Mononuclear cell (primary cell): ENCODE results near the gene DIAPH3. TPM values are rescaled to one million over a fixed set of nuclear protein-coding genes. Genes with fewer than 3 reads are reported as not detected.

Experiments used
- H3K27me3 ChIP-seq: 2 replicates; pipeline ENCODE4 v1.6.0; 2011; ENCODE audit warnings: low read length, control low read depth; ENCODE audit not compliant: insufficient read depth
- H3K4me1 ChIP-seq: 2 replicates; pipeline ENCODE4 v1.5.1; 2011; ENCODE audit warnings: mild to moderate bottlenecking, low read length, control low read depth; ENCODE audit not compliant: insufficient read depth
- H3K4me3 ChIP-seq: 2 replicates; pipeline ENCODE4 v1.5.1; 2011; ENCODE audit warnings: mild to moderate bottlenecking, low read length, moderate library complexity
- H3K9me3 ChIP-seq: 2 replicates; pipeline ENCODE4 v1.5.1; 2011; ENCODE audit warnings: low read depth, mild to moderate bottlenecking, control low read depth, low read length
- total RNA-seq: library from RNA; depleted of rRNA; stranded (reverse); fragments of >200 nt; gene quantifications from one replicate; pipeline ENCODE4 v1.2.3, GENCODE V29; 2012

Gene DIAPH3
- total RNA-seq, 1 donor: 0.21 TPM

DNA sequence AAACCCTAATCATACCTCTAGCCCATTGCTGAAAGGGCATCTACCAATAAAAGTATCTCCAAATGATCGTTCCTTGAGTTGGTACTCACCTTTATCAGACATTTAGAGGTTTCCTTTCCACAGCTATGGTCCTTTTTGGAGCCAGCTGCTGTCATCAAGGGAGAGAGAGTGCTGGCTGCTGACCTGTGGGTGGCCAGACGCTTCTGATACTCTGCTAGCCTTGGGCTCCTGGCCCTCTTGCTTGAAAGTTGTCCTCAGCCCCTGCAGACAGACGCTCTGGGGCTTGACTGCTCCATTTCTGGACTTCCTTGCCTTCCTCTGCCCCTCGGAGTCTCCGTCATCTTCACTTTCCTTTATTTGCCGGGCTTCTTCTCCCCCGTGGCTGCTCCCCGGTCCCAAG is 499.1 kb downstream of the DIAPH3 start:
- no peak overlapping the region for H3K4me3 ChIP-seq
- no peaks in the 10 kb centered on the region for H3K4me1 ChIP-seq
- no peaks in the 10 kb centered on the region for H3K27me3 ChIP-seq
- no peaks in the 10 kb centered on the region for H3K9me3 ChIP-seq

DNA sequence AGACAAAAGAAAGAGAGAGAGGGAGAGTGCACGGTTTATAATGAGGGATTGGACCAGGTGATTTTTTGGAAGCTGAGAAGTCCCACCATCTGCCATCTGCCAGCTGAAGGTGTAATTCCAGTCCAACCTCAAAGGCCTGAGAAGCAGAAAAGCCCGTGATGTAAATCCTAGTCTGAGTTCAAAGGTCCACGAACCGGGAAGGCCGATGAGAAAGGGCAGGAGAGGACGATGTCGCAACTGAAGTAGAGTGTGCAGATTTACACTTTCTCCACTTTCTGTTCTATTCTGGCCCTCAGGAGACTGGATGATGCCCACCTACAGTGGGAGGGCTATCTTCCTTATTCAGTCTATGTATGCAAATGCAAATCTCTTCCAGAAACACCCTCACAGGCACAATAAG is 500.0 kb downstream of the DIAPH3 start:
- Histone ChIP-seq H3K4me3 (no peak overlapping the region), H3K27me3 (no peaks in the 10 kb centered on the region), H3K9me3 (no peaks in the 10 kb centered on the region), H3K4me1 (no peaks in the 10 kb centered on the region)

- Histone ChIP-seq H3K4me1 (no peaks in the 10 kb centered on the region), H3K9me3 (no peaks in the 10 kb centered on the region), H3K4me3 (no peak overlapping the region), H3K27me3 (no peaks in the 10 kb centered on the region)
Measured at GRCh38 chr13:59660582-59660981, 503.1 kb downstream of the DIAPH3 start.

DNA sequence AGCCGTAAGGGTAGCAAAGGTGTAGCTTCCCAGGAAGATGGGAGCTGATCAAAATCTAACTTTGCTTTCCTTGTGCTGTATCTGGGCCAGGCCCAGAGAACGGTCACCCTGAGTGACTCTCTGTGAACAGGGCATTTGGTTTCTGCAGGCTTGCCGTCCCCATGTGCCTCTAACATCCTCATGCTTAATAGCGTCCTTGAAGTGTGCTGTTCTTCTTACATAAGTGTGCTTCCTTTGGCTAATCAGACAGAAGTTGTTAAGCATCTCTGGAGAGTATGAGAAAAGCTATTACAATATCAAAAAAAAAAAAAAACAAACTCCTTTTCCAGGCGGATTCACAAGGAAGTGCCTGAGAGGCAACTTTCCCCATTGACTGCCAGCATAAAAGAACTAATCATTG is 503.7 kb downstream of the DIAPH3 start:
- Histone ChIP-seq H3K27me3 (no peaks in the 10 kb centered on the region), H3K4me1 (no peaks in the 10 kb centered on the region), H3K4me3 (no peak overlapping the region), H3K9me3 (no peaks in the 10 kb centered on the region)

GRCh38 chr13:59658738-59659330 is 504.9 kb downstream of the DIAPH3 start:
- Histone ChIP-seq H3K27me3 (no peaks in the 10 kb centered on the region), H3K4me3 (no peak overlapping the region), H3K9me3 (no peaks in the 10 kb centered on the region), H3K4me1 (no peaks in the 10 kb centered on the region)

DNA sequence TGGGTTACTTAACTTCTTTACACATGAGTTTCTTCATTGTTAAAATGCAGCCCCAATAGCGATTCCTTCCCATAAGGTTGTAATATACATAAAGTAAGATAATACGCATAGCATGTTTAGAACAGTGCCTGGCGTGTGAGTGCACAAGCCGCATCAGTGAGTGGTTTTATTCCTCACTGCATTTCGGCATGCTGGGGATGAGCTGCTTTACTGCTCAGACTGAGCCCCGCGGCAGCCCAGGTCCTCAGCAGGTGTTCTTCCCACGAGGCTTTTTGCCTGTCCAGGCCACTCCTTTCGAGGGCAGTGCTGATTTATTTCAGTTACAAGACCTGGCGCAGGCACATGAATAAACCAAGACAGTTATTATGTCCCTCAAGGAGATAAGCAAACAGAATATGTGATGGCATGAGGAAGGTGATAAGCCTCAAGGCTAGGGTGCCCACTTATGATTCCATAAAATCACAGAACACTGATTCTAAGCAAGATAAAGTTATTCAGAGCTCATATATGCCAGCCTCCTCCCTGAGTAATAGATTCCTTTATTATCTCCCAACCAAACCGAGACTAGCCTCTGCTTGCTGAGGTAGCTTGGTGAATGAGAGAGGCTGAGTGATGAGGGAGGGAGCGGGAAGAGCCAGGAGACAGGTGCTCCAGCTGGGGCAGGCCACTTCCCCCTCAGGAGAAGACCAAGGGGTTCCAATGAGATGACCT is 505.5 kb downstream of the DIAPH3 start:
- no peaks in the 10 kb centered on the region for H3K27me3 ChIP-seq
- no peak overlapping the region for H3K4me3 ChIP-seq
- H3K4me1 ChIP-seq: no peaks in the 10 kb centered on the region
- H3K9me3 ChIP-seq: no peaks in the 10 kb centered on the region

DNA sequence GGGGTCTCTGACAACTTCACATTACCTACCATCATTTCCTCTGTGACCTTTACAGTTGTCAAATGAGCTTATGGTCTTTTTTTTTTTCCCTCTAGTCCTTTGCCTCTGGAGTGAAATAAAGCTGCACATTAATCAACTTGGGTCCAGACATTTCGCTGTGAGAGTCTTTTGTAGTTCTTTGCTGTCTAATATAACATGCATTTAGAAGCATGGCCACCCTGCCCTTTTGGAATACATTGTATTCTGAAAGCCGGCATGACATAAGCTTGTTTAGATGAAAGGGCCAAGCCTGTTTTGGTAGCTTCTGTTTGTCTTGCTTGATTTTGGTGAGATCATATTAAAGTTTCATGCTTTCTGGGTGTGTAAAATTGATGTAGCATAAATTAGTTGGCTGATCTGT is 509.8 kb downstream of the DIAPH3 start:
- Histone ChIP-seq H3K27me3 (no peaks in the 10 kb centered on the region), H3K9me3 (no peaks in the 10 kb centered on the region), H3K4me1 (no peaks in the 10 kb centered on the region), H3K4me3 (no peak overlapping the region)

GRCh38 chr13:59651479-59651878 is 512.2 kb downstream of the DIAPH3 start:
- no peaks in the 10 kb centered on the region for H3K9me3 ChIP-seq
- H3K4me1 ChIP-seq: no peaks in the 10 kb centered on the region
- H3K4me3 ChIP-seq: no peak overlapping the region
- no peaks in the 10 kb centered on the region for H3K27me3 ChIP-seq

- Histone ChIP-seq H3K4me1 (no peaks in the 10 kb centered on the region), H3K27me3 (no peaks in the 10 kb centered on the region), H3K4me3 (no peak overlapping the region), H3K9me3 (no peaks in the 10 kb centered on the region)
Measured at GRCh38 chr13:59643906-59644626, 519.7 kb downstream of the DIAPH3 start.

GRCh38 chr13:59643364-59643841 is 520.3 kb downstream of the DIAPH3 start:
- Histone ChIP-seq H3K27me3 (no peaks in the 10 kb centered on the region), H3K4me1 (no peaks in the 10 kb centered on the region), H3K4me3 (no peak overlapping the region), H3K9me3 (no peaks in the 10 kb centered on the region)

DNA sequence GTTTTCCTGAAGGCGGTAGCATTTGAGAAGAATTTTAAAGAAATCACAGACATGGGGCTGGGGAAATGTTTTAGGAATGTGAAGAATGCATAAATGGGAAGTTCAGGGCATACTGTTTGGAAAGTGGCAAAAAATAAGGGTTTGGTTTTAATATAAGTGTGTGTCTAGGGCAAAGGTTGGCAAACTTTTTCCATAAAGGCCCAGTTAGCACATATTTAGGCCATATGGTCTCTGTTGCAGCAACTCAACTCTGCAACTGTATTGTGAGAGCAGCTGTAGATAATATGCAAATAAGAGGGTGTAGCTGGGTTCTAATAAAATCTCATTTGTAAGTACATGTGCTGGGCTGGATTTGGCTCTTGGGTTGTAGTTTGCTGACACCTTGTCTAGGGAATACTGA is 521.9 kb downstream of the DIAPH3 start:
- no peaks in the 10 kb centered on the region for H3K27me3 ChIP-seq
- no peaks in the 10 kb centered on the region for H3K4me1 ChIP-seq
- no peaks in the 10 kb centered on the region for H3K9me3 ChIP-seq
- no peak overlapping the region for H3K4me3 ChIP-seq

GRCh38 chr13:59641261-59641660 is 522.5 kb downstream of the DIAPH3 start:
- Histone ChIP-seq H3K27me3 (no peaks in the 10 kb centered on the region), H3K9me3 (no peaks in the 10 kb centered on the region), H3K4me3 (no peak overlapping the region), H3K4me1 (no peaks in the 10 kb centered on the region)

DNA sequence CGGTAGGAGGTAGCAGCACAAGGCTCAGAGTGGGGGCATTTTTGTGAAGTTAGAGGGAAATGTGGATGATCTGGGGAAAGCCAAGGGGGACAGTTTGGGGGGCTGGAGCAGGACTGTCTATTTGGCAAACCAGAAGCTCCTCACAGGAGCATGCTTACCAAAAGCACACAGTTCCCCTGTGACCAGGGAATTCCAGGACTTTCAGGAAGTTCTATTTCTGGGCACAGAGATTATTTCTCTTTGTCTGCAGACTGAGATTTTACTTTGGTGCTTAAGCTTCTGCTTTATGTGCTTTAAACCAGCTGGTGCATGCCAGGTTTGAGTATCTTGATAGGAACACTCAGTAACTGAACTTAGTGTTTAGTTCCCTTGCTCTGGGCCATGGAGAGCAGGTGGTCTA is 525.3 kb downstream of the DIAPH3 start:
- Histone ChIP-seq H3K4me1 (no peaks in the 10 kb centered on the region), H3K27me3 (no peaks in the 10 kb centered on the region), H3K4me3 (no peak overlapping the region), H3K9me3 (no peaks in the 10 kb centered on the region)

GRCh38 chr13:59635589-59635988 is 528.1 kb downstream of the DIAPH3 start:
- H3K27me3 ChIP-seq: no peaks in the 10 kb centered on the region
- no peaks in the 10 kb centered on the region for H3K4me1 ChIP-seq
- no peaks in the 10 kb centered on the region for H3K9me3 ChIP-seq
- no peak overlapping the region for H3K4me3 ChIP-seq

DNA sequence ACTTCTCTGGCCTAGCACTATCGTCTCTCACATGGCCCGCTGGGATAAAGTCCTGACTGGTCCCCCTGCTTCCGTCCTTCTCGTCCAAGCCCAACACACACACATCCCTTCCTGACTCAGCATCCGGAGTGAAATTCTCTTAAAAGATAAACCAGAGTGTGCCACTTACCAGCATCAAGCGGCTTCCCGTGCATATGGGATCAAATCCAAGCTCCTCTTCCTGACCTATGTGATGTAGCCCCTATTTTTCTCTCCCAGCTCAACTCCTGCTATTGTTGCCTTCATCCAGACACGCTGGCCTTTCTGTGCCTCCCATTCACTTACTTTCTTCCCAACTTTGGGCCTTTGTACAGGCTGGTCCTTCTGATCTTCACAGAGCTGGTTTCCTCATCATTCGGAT is 530.4 kb downstream of the DIAPH3 start:
- no peaks in the 10 kb centered on the region for H3K9me3 ChIP-seq
- no peak overlapping the region for H3K4me3 ChIP-seq
- H3K4me1 ChIP-seq: no peaks in the 10 kb centered on the region
- H3K27me3 ChIP-seq: no peaks in the 10 kb centered on the region
